ENCODE data around the gene OGFOD3. TPM values are rescaled to one million over a fixed set of nuclear protein-coding genes. Genes with fewer than 3 reads are reported as not detected.

OGFOD3 gene
- total RNA-seq, 1 donor = 25.3 TPM

- Histone ChIP-seq H3K27ac (ENCODE audit: low read depth, low read length) (no peak overlapping the region), H3K27me3 (ENCODE audit: insufficient read depth, low read length) (no peaks in the 10 kb centered on the region), H3K4me2 (ENCODE audit: insufficient read depth, low read length) (no peak overlapping the region), H3K36me3 (ENCODE audit: insufficient read depth, low read length) (no peaks in the 10 kb centered on the region), H4K20me1 (ENCODE audit: insufficient read depth, low read length) (peaks cover 4% of the 10 kb centered on the region), H2AFZ (ENCODE audit: low read length) (no peak overlapping the region), H3K9me3 (ENCODE audit: low read depth, low read length) (no peaks in the 10 kb centered on the region), H3K79me2 (ENCODE audit: insufficient read depth, low read length) (no peaks in the 10 kb centered on the region), H3K4me1 (ENCODE audit: insufficient read depth, low read length) (no peaks in the 10 kb centered on the region), H3K4me3 (ENCODE audit: insufficient read depth, low read length) (no peak overlapping the region)
- TF ChIP-seq CTCF (IDR thresholded peaks at IDR 0.05; ENCODE audit: extremely low read depth, low read depth, low read length) = no peak
- DNase-seq (ENCODE audit: insufficient read length, low spot score, missing footprints) = no peak
Observed at GRCh38 chr17:82402865-82403264, 15.5 kb downstream of the OGFOD3 start.

- no peaks in the 10 kb centered on the region for H3K79me2 ChIP-seq (ENCODE audit: insufficient read depth, low read length)
- no peak for TF ChIP-seq CTCF (IDR thresholded peaks at IDR 0.05; ENCODE audit: extremely low read depth, low read depth, low read length)
- H3K4me3 ChIP-seq (ENCODE audit: insufficient read depth, low read length) = no peak overlapping the region
- peak; percentile 69 for DNase-seq (ENCODE audit: insufficient read length, low spot score, missing footprints)
- H3K36me3 ChIP-seq (ENCODE audit: insufficient read depth, low read length) = no peaks in the 10 kb centered on the region
- no peaks in the 10 kb centered on the region for H3K9me3 ChIP-seq (ENCODE audit: low read depth, low read length)
- no peak overlapping the region for H3K4me2 ChIP-seq (ENCODE audit: insufficient read depth, low read length)
- H3K27me3 ChIP-seq (ENCODE audit: insufficient read depth, low read length) = no peaks in the 10 kb centered on the region
- peaks cover 12% of the 10 kb centered on the region for H3K4me1 ChIP-seq (ENCODE audit: insufficient read depth, low read length)
- no peak overlapping the region for H2AFZ ChIP-seq (ENCODE audit: low read length)
- no peak overlapping the region for H3K27ac ChIP-seq (ENCODE audit: low read depth, low read length)
- no peaks in the 10 kb centered on the region for H4K20me1 ChIP-seq (ENCODE audit: insufficient read depth, low read length)
Observed at GRCh38 chr17:82400830-82401229, 17.6 kb downstream of the OGFOD3 start.

- no peaks in the 10 kb centered on the region for H3K27me3 ChIP-seq (ENCODE audit: insufficient read depth, low read length)
- DNase-seq (ENCODE audit: insufficient read length, low spot score, missing footprints) = peak; percentile 52
- H3K4me1 ChIP-seq (ENCODE audit: insufficient read depth, low read length) = peaks cover 12% of the 10 kb centered on the region
- no peaks in the 10 kb centered on the region for H3K79me2 ChIP-seq (ENCODE audit: insufficient read depth, low read length)
- H3K9me3 ChIP-seq (ENCODE audit: low read depth, low read length) = no peaks in the 10 kb centered on the region
- TF ChIP-seq CTCF (IDR thresholded peaks at IDR 0.05; ENCODE audit: extremely low read depth, low read depth, low read length) = no peak
- H4K20me1 ChIP-seq (ENCODE audit: insufficient read depth, low read length) = no peaks in the 10 kb centered on the region
- no peak overlapping the region for H2AFZ ChIP-seq (ENCODE audit: low read length)
- H3K27ac ChIP-seq (ENCODE audit: low read depth, low read length) = no peak overlapping the region
- no peaks in the 10 kb centered on the region for H3K36me3 ChIP-seq (ENCODE audit: insufficient read depth, low read length)
- no peak overlapping the region for H3K4me2 ChIP-seq (ENCODE audit: insufficient read depth, low read length)
- H3K4me3 ChIP-seq (ENCODE audit: insufficient read depth, low read length) = no peak overlapping the region
Observed at GRCh38 chr17:82400206-82400605, 18.2 kb downstream of the OGFOD3 start.

GRCh38 chr17:82399601-82400101, 18.7 kb downstream of the OGFOD3 start:
- TF ChIP-seq CTCF (IDR thresholded peaks at IDR 0.05; ENCODE audit: extremely low read depth, low read depth, low read length) = no peak
- Histone ChIP-seq H4K20me1 (ENCODE audit: insufficient read depth, low read length) (no peaks in the 10 kb centered on the region), H3K4me2 (ENCODE audit: insufficient read depth, low read length) (no peak overlapping the region), H2AFZ (ENCODE audit: low read length) (no peak overlapping the region), H3K79me2 (ENCODE audit: insufficient read depth, low read length) (no peaks in the 10 kb centered on the region), H3K4me3 (ENCODE audit: insufficient read depth, low read length) (no peak overlapping the region), H3K36me3 (ENCODE audit: insufficient read depth, low read length) (no peaks in the 10 kb centered on the region), H3K27me3 (ENCODE audit: insufficient read depth, low read length) (no peaks in the 10 kb centered on the region), H3K9me3 (ENCODE audit: low read depth, low read length) (no peaks in the 10 kb centered on the region), H3K27ac (ENCODE audit: low read depth, low read length) (no peak overlapping the region), H3K4me1 (ENCODE audit: insufficient read depth, low read length) (peaks cover 12% of the 10 kb centered on the region)
- peak; percentile 76 for DNase-seq (ENCODE audit: insufficient read length, low spot score, missing footprints)

Measured in osteoblast (primary cell).